HFFc6 (cell line): Measurements from ENCODE around the gene RNF169. TPM values are rescaled to one million over a fixed set of nuclear protein-coding genes. Genes with fewer than 3 reads are reported as not detected.

ENCODE experiments used
- DNase-seq: peaks from one replicate; pipeline ENCODE4 v3.0.0-alpha.2; 2018
- H3K27ac Mint-ChIP-seq: 2 replicates; pipeline ENCODE4 v1.8.0; 2020; ENCODE audit warnings: mild to moderate bottlenecking, mixed read lengths
- H3K27me3 Mint-ChIP-seq: 2 replicates; pipeline ENCODE4 v1.8.0; 2021; ENCODE audit warnings: mild to moderate bottlenecking, moderate library complexity, mixed read lengths; ENCODE audit not compliant: insufficient read depth
- H3K36me3 Mint-ChIP-seq: 2 replicates; pipeline ENCODE4 v1.8.0; 2021; ENCODE audit warnings: low read depth, mixed read lengths
- H3K4me1 Mint-ChIP-seq: 2 replicates; pipeline ENCODE4 v1.8.0; 2020; ENCODE audit warnings: low read depth, mixed read lengths
- H3K4me3 Mint-ChIP-seq: 2 replicates; pipeline ENCODE4 v1.8.0; 2020; ENCODE audit warnings: mild to moderate bottlenecking, moderate library complexity, mixed read lengths
- H3K9me3 Mint-ChIP-seq: 2 replicates; pipeline ENCODE4 v1.8.0; 2020; ENCODE audit warnings: mild to moderate bottlenecking, mixed read lengths
- microRNA-seq: library from miRNA; unstranded; fragments of <30 nt; microRNA quantifications from one replicate; pipeline ENCODE4, GENCODE V29; 2019
- total RNA-seq, 6 experiments: library from RNA; stranded (reverse); fragmentation: NEBNext Ultra II Directional; extraction: Animal tissue kit (Norgen Biotek cat#: 25700); gene quantifications; 2 replicates in 1 of 6; 3 replicates in 5 of 6; pipeline ENCODE4 v1.2.3, GENCODE V29; 2021
- TF ChIP-seq, protein P1 (sequence below): fragments of 200-600 bp; sonication (generic); IDR thresholded peaks from 2 replicates; pipeline ENCODE4 v1.5.0; 2021; ENCODE audit warnings: antibody characterized with exemption, mild to moderate bottlenecking

The RNF169 gene
- total RNA-seq, 6 experiments from 2014 or later, result 10.9 to 12.9 (median 12.2) TPM

DNA sequence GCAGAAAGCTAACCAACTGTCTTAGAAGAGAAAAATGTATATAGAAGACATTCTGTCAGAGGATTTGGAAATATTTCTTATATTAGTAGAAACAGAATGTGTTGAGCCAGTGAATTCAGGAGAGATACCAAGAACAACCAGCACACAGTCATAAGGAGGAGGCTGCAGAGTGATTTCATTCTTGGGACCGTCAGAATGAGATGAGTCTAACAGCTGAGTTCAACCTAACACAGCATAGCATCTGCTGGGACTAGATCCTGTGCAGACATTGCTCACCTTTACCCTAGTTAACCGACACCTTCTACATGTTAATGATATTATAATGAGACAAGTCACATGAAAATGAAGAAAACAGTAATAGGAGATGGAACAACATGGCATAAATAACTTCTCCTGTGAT lies 114.8 kb downstream of the RNF169 start:
- DNase-seq, result no peak
- no peaks in the 10 kb centered on the region; the same call in 1 of the 2 replicates for H3K27me3 Mint-ChIP-seq
- TF ChIP-seq, protein P1, sequence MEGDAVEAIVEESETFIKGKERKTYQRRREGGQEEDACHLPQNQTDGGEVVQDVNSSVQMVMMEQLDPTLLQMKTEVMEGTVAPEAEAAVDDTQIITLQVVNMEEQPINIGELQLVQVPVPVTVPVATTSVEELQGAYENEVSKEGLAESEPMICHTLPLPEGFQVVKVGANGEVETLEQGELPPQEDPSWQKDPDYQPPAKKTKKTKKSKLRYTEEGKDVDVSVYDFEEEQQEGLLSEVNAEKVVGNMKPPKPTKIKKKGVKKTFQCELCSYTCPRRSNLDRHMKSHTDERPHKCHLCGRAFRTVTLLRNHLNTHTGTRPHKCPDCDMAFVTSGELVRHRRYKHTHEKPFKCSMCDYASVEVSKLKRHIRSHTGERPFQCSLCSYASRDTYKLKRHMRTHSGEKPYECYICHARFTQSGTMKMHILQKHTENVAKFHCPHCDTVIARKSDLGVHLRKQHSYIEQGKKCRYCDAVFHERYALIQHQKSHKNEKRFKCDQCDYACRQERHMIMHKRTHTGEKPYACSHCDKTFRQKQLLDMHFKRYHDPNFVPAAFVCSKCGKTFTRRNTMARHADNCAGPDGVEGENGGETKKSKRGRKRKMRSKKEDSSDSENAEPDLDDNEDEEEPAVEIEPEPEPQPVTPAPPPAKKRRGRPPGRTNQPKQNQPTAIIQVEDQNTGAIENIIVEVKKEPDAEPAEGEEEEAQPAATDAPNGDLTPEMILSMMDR, result no peak
- no peak overlapping the region for H3K4me3 Mint-ChIP-seq
- peaks cover 51% of the 10 kb centered on the region for H3K9me3 Mint-ChIP-seq
- no peak overlapping the region for H3K27ac Mint-ChIP-seq
- peaks cover 95% of the 10 kb centered on the region for H3K36me3 Mint-ChIP-seq
- peaks cover 13% of the 10 kb centered on the region for H3K4me1 Mint-ChIP-seq

DNA sequence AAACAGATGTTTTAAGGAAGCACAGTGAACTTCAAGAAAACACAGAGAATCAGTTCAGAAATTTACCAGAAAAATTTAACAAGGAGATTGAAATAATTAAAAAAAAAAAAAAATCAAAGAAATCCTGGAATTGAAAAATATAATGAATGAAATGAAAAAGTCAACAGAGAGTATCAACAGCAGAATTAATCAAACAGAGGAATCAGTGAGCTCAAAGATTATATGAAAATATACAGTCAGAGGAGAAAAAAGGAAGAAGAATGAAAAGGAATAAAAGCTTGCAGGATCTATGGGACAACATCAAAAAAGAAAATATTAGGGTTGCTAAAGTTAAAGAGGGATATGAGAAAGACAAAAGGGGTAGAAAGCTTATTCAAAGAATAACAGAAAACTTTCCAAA lies 117.9 kb downstream of the RNF169 start:
- Mint-ChIP-seq H3K9me3 (peaks cover 65% of the 10 kb centered on the region), H3K27me3 (peaks cover 3% of the 10 kb centered on the region), H3K4me3 (no peak overlapping the region), H3K4me1 (peaks cover 13% of the 10 kb centered on the region), H3K27ac (no peak overlapping the region), H3K36me3 (peaks cover 96% of the 10 kb centered on the region)
- TF ChIP-seq, protein P1, result no peak
- DNase-seq, result no peak

DNA sequence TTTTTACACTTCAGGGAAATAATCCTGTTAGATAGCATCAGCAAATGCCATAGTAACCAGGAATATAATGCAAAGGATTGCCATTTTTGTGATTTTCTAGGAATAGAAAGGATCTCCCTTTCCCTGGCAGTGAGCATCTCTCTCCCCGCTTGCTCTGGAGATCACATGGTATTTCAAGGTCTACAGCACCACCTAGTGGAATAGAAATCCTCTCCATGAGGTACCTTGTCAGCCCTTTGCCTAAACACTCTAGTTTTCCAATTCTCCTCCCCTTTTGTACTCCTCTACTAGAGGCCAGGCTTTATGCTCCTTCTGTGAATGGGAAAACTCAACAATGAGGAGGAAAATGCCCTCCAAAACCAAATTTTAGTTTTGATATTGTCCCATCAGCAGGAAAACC lies 121.8 kb downstream of the RNF169 start:
- DNase-seq, result peak; percentile 57
- Mint-ChIP-seq H3K9me3 (peaks cover 58% of the 10 kb centered on the region), H3K27me3 (peaks cover 3% of the 10 kb centered on the region), H3K4me1 (peaks cover 13% of the 10 kb centered on the region), H3K27ac (no peak overlapping the region), H3K36me3 (peaks cover 78% of the 10 kb centered on the region), H3K4me3 (no peak overlapping the region)
- TF ChIP-seq, protein P1, result peak; percentile 81

DNA sequence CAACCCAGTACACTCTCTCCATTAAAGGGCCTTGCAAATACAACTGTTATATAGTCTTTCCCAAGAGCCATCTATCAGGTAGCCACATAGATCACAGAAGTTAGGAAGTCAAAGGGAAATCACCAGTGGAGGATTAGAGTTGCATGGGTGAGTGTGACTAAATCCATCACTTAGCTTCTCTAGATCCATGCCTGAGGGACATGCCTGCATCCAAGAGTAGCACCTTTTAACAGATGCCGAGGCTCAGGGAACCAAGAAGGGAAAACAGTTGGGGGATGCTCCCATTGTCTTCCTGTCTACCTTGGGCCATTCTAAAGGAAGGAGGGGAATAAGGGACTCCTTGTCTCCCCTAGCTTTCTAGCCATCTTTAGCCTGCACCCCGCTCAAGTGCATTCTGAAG lies 122.4 kb downstream of the RNF169 start:
- Mint-ChIP-seq H3K9me3 (peaks cover 52% of the 10 kb centered on the region), H3K27me3 (peaks cover 3% of the 10 kb centered on the region; the same call in 1 of the 2 replicates), H3K27ac (no peak overlapping the region), H3K36me3 (peaks cover 76% of the 10 kb centered on the region), H3K4me3 (no peak overlapping the region), H3K4me1 (peaks cover 13% of the 10 kb centered on the region)
- TF ChIP-seq, protein P1, result no peak
- no peak for DNase-seq

DNA sequence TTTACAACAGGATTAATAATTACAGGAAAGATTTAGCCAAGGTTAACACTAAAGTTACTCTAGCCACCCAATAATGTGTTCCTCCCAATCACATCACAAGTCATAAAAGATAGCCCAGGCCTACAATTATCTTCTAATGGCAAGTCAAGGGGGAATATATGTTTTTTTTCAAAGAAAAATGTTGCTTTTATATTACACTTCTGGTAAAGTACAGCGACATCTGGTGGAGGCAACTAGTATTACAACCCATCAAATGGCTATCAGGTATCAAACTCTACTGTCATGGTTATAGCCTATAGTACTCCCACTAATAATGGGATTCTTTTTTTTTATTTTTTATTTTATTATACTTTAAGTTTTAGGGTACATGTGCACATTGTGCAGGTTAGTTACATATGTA lies 128.5 kb downstream of the RNF169 start:
- Mint-ChIP-seq H3K36me3 (peaks cover 30% of the 10 kb centered on the region), H3K9me3 (peaks cover 6% of the 10 kb centered on the region), H3K27ac (no peak overlapping the region), H3K4me3 (no peak overlapping the region), H3K4me1 (no peaks in the 10 kb centered on the region), H3K27me3 (no peaks in the 10 kb centered on the region)
- peak; percentile 8 for DNase-seq
- TF ChIP-seq, protein P1, result peak; percentile 87

Small RNAs within 50 kb of the gene (microRNA-seq; reads per million reads assigned to microRNA genes)
- gene MIR4696, result not detected

Other genes with a start within 250 kb of the RNF169 start
- 10 to 100 TPM; 10.1 to 17.5 (median 15.3) TPM for gene POLD3, start 156.3 kb upstream of the RNF169 start, total RNA-seq
- not detected for gene CHRDL2, start 17.4 kb upstream of the RNF169 start, total RNA-seq
- 1 to 10 TPM; 5.4 to 7.0 (median 6.0) TPM for gene XRRA1, start 200.2 kb downstream of the RNF169 start, total RNA-seq
- 100 to 1,000 TPM; 152 to 190 (median 168) TPM for gene SPCS2, start 200.4 kb downstream of the RNF169 start, total RNA-seq
- gene NEU3, start 240.1 kb downstream of the RNF169 start, total RNA-seq, result 1 to 10 TPM; 7.6 to 8.9 (median 8.4) TPM